HEK293 (cell line): ENCODE data around the gene PRPSAP2.

Experiments
- CTCF ChIA-PET: fragments of 350-600 bp; formaldehyde crosslinking; extraction: SDS; loops from one replicate; lab custom pipeline; 2021; ENCODE audit warnings: antibody characterized with exemption; lab: Yijun Ruan, JAX
- POLR2A ChIA-PET: fragments of 300-600 bp; formaldehyde crosslinking; extraction: SDS; loops from one replicate; lab custom pipeline; 2020; ENCODE audit warnings: antibody characterized with exemption, inconsistent platforms; lab: Yijun Ruan, JAX
- H3K27ac ChIP-seq: fragments of 200-500 bp; sonication (Bioruptor generic); 2 replicates; pipeline ENCODE4 v1.5.1; 2014; ENCODE audit warnings: low read depth, low read length, control low read depth, inconsistent platforms; ENCODE audit errors: extremely low read depth
- H3K36me3 ChIP-seq, 2 experiments: fragments of 200-500 bp in 1 of 2; sonication (Bioruptor generic) in 1 of 2; 1 replicate in 1 of 2; 2 replicates in 1 of 2; pipeline ENCODE4 v1.5.1; 2014 to 2017; ENCODE audit warnings: inconsistent platforms in 2 of 2, low read length in 2 of 2; ENCODE audit not compliant: control insufficient read depth in 2 of 2, insufficient read depth in 1 of 2
- H3K4me1 ChIP-seq: fragments of 200-500 bp; sonication (Bioruptor generic); 2 replicates; pipeline ENCODE4 v1.5.1; 2014; ENCODE audit warnings: mild to moderate bottlenecking, low read length, inconsistent platforms; ENCODE audit not compliant: control insufficient read depth, insufficient read depth
- H3K4me3 ChIP-seq: 2 replicates; pipeline ENCODE4 v1.5.1; 2011; ENCODE audit warnings: low read depth, mild to moderate bottlenecking, control low read depth, low read length, moderate library complexity
- H3K9me3 ChIP-seq: fragments of 200-500 bp; sonication (Bioruptor generic); 2 replicates; pipeline ENCODE4 v1.5.1; 2014; ENCODE audit warnings: low read depth, low read length, inconsistent platforms; ENCODE audit not compliant: control insufficient read depth, insufficient read depth
- CTCF ChIP-seq: fragments of 450-650 bp; formaldehyde crosslinking; IDR thresholded peaks from 2 replicates; pipeline ENCODE4 v1.5.1; 2016; ENCODE audit warnings: missing biosample characterization, missing genetic modification characterization
- GLI4 ChIP-seq: fragments of 450-650 bp; formaldehyde crosslinking; IDR thresholded peaks from 2 replicates; pipeline ENCODE4 v1.5.1; 2016; ENCODE audit warnings: missing biosample characterization, missing genetic modification characterization
- PRDM10 ChIP-seq: fragments of 450-650 bp; formaldehyde crosslinking; IDR thresholded peaks from 2 replicates; pipeline ENCODE4 v1.5.1; 2016; ENCODE audit warnings: missing biosample characterization, missing genetic modification characterization
- ZBTB10 ChIP-seq: fragments of 450-650 bp; formaldehyde crosslinking; IDR thresholded peaks from 2 replicates; pipeline ENCODE4 v1.5.1; 2016; ENCODE audit warnings: missing biosample characterization, missing genetic modification characterization
- ZBTB21 ChIP-seq: fragments of 450-650 bp; formaldehyde crosslinking; IDR thresholded peaks from 2 replicates; pipeline ENCODE4 v1.5.1; 2017; ENCODE audit warnings: missing biosample characterization, missing genetic modification characterization
- ZBTB6 ChIP-seq: fragments of 450-650 bp; formaldehyde crosslinking; IDR thresholded peaks from 2 replicates; pipeline ENCODE4 v1.5.1; 2017; ENCODE audit warnings: missing biosample characterization, missing genetic modification characterization
- ZNF302 ChIP-seq: fragments of 450-650 bp; formaldehyde crosslinking; IDR thresholded peaks from 2 replicates; pipeline ENCODE4 v1.5.1; 2016; ENCODE audit warnings: missing biosample characterization, missing genetic modification characterization, low read depth
- ZNF324 ChIP-seq: fragments of 450-650 bp; formaldehyde crosslinking; IDR thresholded peaks from 2 replicates; pipeline ENCODE4 v1.5.1; 2016; ENCODE audit warnings: missing biosample characterization, missing genetic modification characterization
- ZNF501 ChIP-seq: fragments of 450-650 bp; formaldehyde crosslinking; IDR thresholded peaks from 2 replicates; pipeline ENCODE4 v1.5.1; 2016; ENCODE audit warnings: missing biosample characterization, missing genetic modification characterization
- ZNF558 ChIP-seq: fragments of 450-650 bp; formaldehyde crosslinking; IDR thresholded peaks from 2 replicates; pipeline ENCODE4 v1.5.1; 2016; ENCODE audit warnings: missing biosample characterization, missing genetic modification characterization
- ZNF596 ChIP-seq: fragments of 450-650 bp; IDR thresholded peaks from 2 replicates; pipeline ENCODE4 v1.5.0; 2018; ENCODE audit warnings: missing biosample characterization, mild to moderate bottlenecking, missing genetic modification characterization, moderate library complexity
- ZNF600 ChIP-seq: fragments of 450-650 bp; formaldehyde crosslinking; IDR thresholded peaks from 2 replicates; pipeline ENCODE4 v1.5.1; 2016; ENCODE audit warnings: missing biosample characterization, missing genetic modification characterization

The PRPSAP2 gene

GRCh38 chr17:18977646-18978045 is 119.7 kb downstream of the PRPSAP2 start:
- Histone ChIP-seq H3K9me3 (no peaks in the 10 kb centered on the region), H3K4me1 (peaks cover 11% of the 10 kb centered on the region), H3K36me3 (peaks cover 0 to 63% of the 10 kb centered on the region in 2 experiments; a peak in 2 of 3 replicates), H3K27ac (no peak overlapping the region), H3K4me3 (no peak overlapping the region)
- ChIA-PET CTCF (interaction anchor here (3.9 kb wide), 1 partner anchor 17 kb away, joined by 15 read pairs; no protein-coding TSS in a partner anchor), POLR2A (no interaction called here)
- TF ChIP-seq ZNF596 (tag by site-specific recombination), result no peak

GRCh38 chr17:18978050-18978449 is 120.1 kb downstream of the PRPSAP2 start:
- CTCF ChIA-PET, result interaction anchor here (3.9 kb wide), 1 partner anchor 17 kb away, joined by 15 read pairs; no protein-coding TSS in a partner anchor
- H3K36me3 ChIP-seq, result peaks cover 0 to 60% of the 10 kb centered on the region in 2 experiments; a peak in 2 of 3 replicates
- POLR2A ChIA-PET, result no interaction called here
- H3K9me3 ChIP-seq, result no peaks in the 10 kb centered on the region
- no peak overlapping the region for H3K27ac ChIP-seq
- H3K4me1 ChIP-seq, result peaks cover 11% of the 10 kb centered on the region
- no peak for TF ChIP-seq CTCF (tag by site-specific recombination)
- no peak for TF ChIP-seq ZBTB10 (tag by site-specific recombination)
- TF ChIP-seq PRDM10 (tag by site-specific recombination), result no peak
- TF ChIP-seq ZNF558 (tag by site-specific recombination), result no peak
- no peak for TF ChIP-seq ZBTB21 (tag by site-specific recombination)
- no peak for TF ChIP-seq ZNF324 (tag by site-specific recombination)
- TF ChIP-seq ZNF501 (tag by site-specific recombination), result no peak
- TF ChIP-seq ZNF302, result no peak
- TF ChIP-seq GLI4 (tag by site-specific recombination), result no peak
- TF ChIP-seq, all 188 proteins: peak for 0
- no peak overlapping the region for H3K4me3 ChIP-seq

GRCh38 chr17:18978655-18979054 is 120.7 kb downstream of the PRPSAP2 start:
- TF ChIP-seq ZBTB6 (no peak), ZNF600 (tag by site-specific recombination) (0 out of 2 replicates have a peak, but pooled peaks have one; percentile 8)
- POLR2A ChIA-PET, result no interaction called here
- H3K4me1 ChIP-seq, result peaks cover 11% of the 10 kb centered on the region

More at GRCh38 chr17:18978655-18979054, 120.7 kb downstream of the PRPSAP2 start:
- CTCF ChIA-PET, result interaction anchor here (3.9 kb wide), 1 partner anchor 18 kb away, joined by 15 read pairs; no protein-coding TSS in a partner anchor
- no peaks in the 10 kb centered on the region for H3K9me3 ChIP-seq
- H3K27ac ChIP-seq, result no peak overlapping the region
- no peak overlapping the region for H3K4me3 ChIP-seq
- peaks cover 0 to 55% of the 10 kb centered on the region in 2 experiments; a peak in 2 of 3 replicates for H3K36me3 ChIP-seq
